Stomach (tissue), 19 donors: ENCODE measurements around the gene PEX13. TPM values are rescaled to one million over a fixed set of nuclear protein-coding genes. Genes with fewer than 3 reads are reported as not detected.

Experiments used
- DNase-seq, 2 donors: peaks; one replicate each; pipeline versions ENCODE4 v3.0.0 to v3.0.0-alpha.2; 2013 to 2019
- H3K27ac ChIP-seq, 5 donors: fragments of 200-600 bp in 4 of 5; sonication (generic) in 4 of 5; one replicate each; pipeline ENCODE4 v1.5.1; 2013 to 2019; ENCODE audit warnings: mild to moderate bottlenecking in 1 of 5, moderate library complexity in 1 of 5
- H3K27me3 ChIP-seq, 3 donors: fragments of 200-600 bp; sonication (generic); one replicate each; pipeline ENCODE4 v1.5.1; 2017 to 2019; ENCODE audit warnings: mixed run types in 1 of 3
- H3K36me3 ChIP-seq, 4 donors: fragments of 200-600 bp; sonication (generic); 1 replicate in 3 of 4; 2 replicates in 1 of 4; pipeline ENCODE4 v1.5.1; 2016 to 2019
- H3K4me1 ChIP-seq, 4 donors: fragments of 200-600 bp; sonication (generic); one replicate each; pipeline ENCODE4 v1.5.1; 2016 to 2019
- H3K4me3 ChIP-seq, 4 donors: fragments of 200-600 bp; sonication (generic) in 3 of 4; one replicate each; pipeline ENCODE4 v1.5.1; 2016 to 2019; ENCODE audit warnings: mild to moderate bottlenecking in 1 of 4
- H3K9me3 ChIP-seq, 4 donors: fragments of 200-600 bp; sonication (generic); one replicate each; pipeline ENCODE4 v1.5.1; 2016 to 2019
- CTCF ChIP-seq, 7 experiments: fragments of 450-650 bp in 4 of 7; fragments of 200-600 bp in 3 of 7; sonication (generic) in 3 of 7; IDR thresholded peaks; one replicate each; pipeline ENCODE4 v1.5.1; 2016 to 2019; ENCODE audit warnings: antibody characterized with exemption in 7 of 7, control low read depth in 2 of 7, mild to moderate bottlenecking in 1 of 7
- EP300 ChIP-seq: sonication (generic); formaldehyde crosslinking; IDR thresholded peaks from one replicate; pipeline ENCODE4 v1.6.1; 2017; ENCODE audit warnings: antibody characterized with exemption
- POLR2A ChIP-seq, 4 donors: fragments of 450-650 bp; IDR thresholded peaks; one replicate each; pipeline ENCODE4 v1.6.1; 2016; ENCODE audit warnings: antibody characterized with exemption in 4 of 4, control low read depth in 2 of 4, mild to moderate bottlenecking in 1 of 4, moderate library complexity in 1 of 4
- POLR2AphosphoS5 ChIP-seq, 3 donors: sonication (generic); formaldehyde crosslinking; IDR thresholded peaks; one replicate each; pipeline ENCODE4 v1.6.1; 2016; ENCODE audit warnings: antibody characterized with exemption in 3 of 3
- WGBS, 5 donors: extraction: QIAGEN DNeasy Blood & Tissue Kit in 3 of 5; methylation state at CpG; one replicate each; pipeline versions ENCODE4 v1.1.5 to v1.1.7; 2013 to 2018; 5-methylcytosine and 5-hydroxymethylcytosine counted together
- intact Hi-C: fragments of 100-400 bp; cut with DNase I; formaldehyde crosslinking; loops from one replicate; pipeline ENCODE4 v1.15.1; 2023; ENCODE audit warnings: low total_unique reads
- long read RNA-seq, 10 donors: transcript quantifications; one replicate each; lab custom pipeline, GENCODE V29; 2026
- polyA plus RNA-seq, 3 donors: library from polyadenylated mRNA; stranded (reverse); fragments of 200-250 nt; gene quantifications; one replicate each; pipeline ENCODE4 v1.2.3, GENCODE V29; 2013
- total RNA-seq, 5 donors: library from RNA; depleted of rRNA; stranded (reverse); fragments of >200 nt; gene quantifications; one replicate each; pipeline versions ENCODE4 v1.1.0 to v1.2.3, GENCODE V29; 2014 to 2016
- donor health status: healthy with polysubstance abuse.
- donor health status: Bipolar disorder and iron deficiency.
- donor health status: healthy.

PEX13 gene
- 10 to 100 TPM in 4 of 5 donors, 1 to 10 TPM in 1; 9.3 to 56.0 (median 21.4) TPM for total RNA-seq
- 1 to 10 TPM; 7.9 to 9.5 (median 8.1) TPM for polyA plus RNA-seq
- long read RNA-seq, donor 1, full-length matches to known transcripts = 1 of 1 reads
- long read RNA-seq, donor 1, partial matches to known transcripts = 0 of 1 reads
- long read RNA-seq, donor 1, other reads (novel, unspliced or antisense) = 0 of 1 reads
- long read RNA-seq, donor 2, full-length matches to known transcripts = 8 of 8 reads
- long read RNA-seq, donor 2, partial matches to known transcripts = 0 of 8 reads
- long read RNA-seq, donor 2, other reads (novel, unspliced or antisense) = 0 of 8 reads
- long read RNA-seq, donor 3, full-length matches to known transcripts = 4 of 4 reads
- long read RNA-seq, donor 3, partial matches to known transcripts = 0 of 4 reads
- long read RNA-seq, donor 3, other reads (novel, unspliced or antisense) = 0 of 4 reads
- long read RNA-seq, donor 4, full-length matches to known transcripts = 1 of 1 reads
- long read RNA-seq, donor 4, partial matches to known transcripts = 0 of 1 reads
- long read RNA-seq, donor 4, other reads (novel, unspliced or antisense) = 0 of 1 reads
- long read RNA-seq, donor 5, full-length matches to known transcripts = 7 of 7 reads
- long read RNA-seq, donor 5, partial matches to known transcripts = 0 of 7 reads
- long read RNA-seq, donor 5, other reads (novel, unspliced or antisense) = 0 of 7 reads
- long read RNA-seq, donor 6 = 0 reads
- long read RNA-seq, donor 7, full-length matches to known transcripts = 7 of 7 reads
- long read RNA-seq, donor 7, partial matches to known transcripts = 0 of 7 reads
- long read RNA-seq, donor 7, other reads (novel, unspliced or antisense) = 0 of 7 reads
- long read RNA-seq, donor 8, full-length matches to known transcripts = 6 of 11 reads
- long read RNA-seq, donor 8, partial matches to known transcripts = 5 of 11 reads
- long read RNA-seq, donor 8, other reads (novel, unspliced or antisense) = 0 of 11 reads
- long read RNA-seq, donor 9, partial matches to known transcripts = 0 of 2 reads
- long read RNA-seq, donor 9, other reads (novel, unspliced or antisense) = 0 of 2 reads
- long read RNA-seq, donor 10, full-length matches to known transcripts = 1 of 1 reads
- long read RNA-seq, donor 10, partial matches to known transcripts = 0 of 1 reads
- long read RNA-seq, donor 10, other reads (novel, unspliced or antisense) = 0 of 1 reads

GRCh38 chr2:61017556-61018317, at the start of gene PEX13, which contains the start of gene PUS10:
Gene PEX13 (plus strand): TSS chr2:61017720. CDS start chr2:61017760, 40 bp downstream.
Gene PUS10 (minus strand): TSS chr2:61018255. CDS start chr2:61011890, 6,365 bp downstream.
- Histone ChIP-seq H3K36me3 (peaks cover 2 to 21% (median 15%) of the 10 kb centered on the region in 4 donors), H3K4me1 (peaks cover 7 to 61% (median 37%) of the 10 kb centered on the region in 4 donors), H3K9me3 (no peaks in the 10 kb centered on the region), H3K4me3 (peak within 1 kb of the TSS; percentile 75 to 96 (median 93)), H3K27ac (peak within 1 kb of the TSS; percentile 91 to 95 (median 94)), H3K27me3 (no peaks in the 10 kb centered on the region)
- DNase-seq = peak; percentile 80 to 93
- 0 to 1% (median 0%) methylated on average over 23 to 39 of the region's 39 CpGs for WGBS, 5 donors
- TF ChIP-seq CTCF (IDR thresholded peaks at IDR 0.05) (no peak), POLR2AphosphoS5 (IDR thresholded peaks at IDR 0.05) (peak in 1 of 3 donors; percentile 65), EP300 (no peak), POLR2A (IDR thresholded peaks at IDR 0.05) (peak in 2 of 4 donors; percentile 11 to 29)
- intact Hi-C loops = no loop called here

- TF ChIP-seq POLR2A (IDR thresholded peaks at IDR 0.05) = no peak
- no peak for TF ChIP-seq POLR2AphosphoS5 (IDR thresholded peaks at IDR 0.05)
- no peak for TF ChIP-seq EP300
- no peak for TF ChIP-seq CTCF (IDR thresholded peaks at IDR 0.05)
- intact Hi-C loops = no loop called here
- 92 to 96% (median 95%) methylated on average over 26 to 32 of the region's 32 CpGs for whole genome bisulfite sequencing, 5 donors
Measured at GRCh38 chr2:60972889-60973656, 44.4 kb upstream of the PEX13 start.

GRCh38 chr2:60973705-60974104, 43.8 kb upstream of the PEX13 start:
- no peaks in the 10 kb centered on the region for H3K27me3 ChIP-seq
- 77 to 93% (median 85%) methylated on average over 4 to 5 of the region's 5 CpGs for WGBS, 5 donors
- H3K36me3 ChIP-seq = peaks cover 0 to 5% (median 0%) of the 10 kb centered on the region in 4 donors
- no peak overlapping the region for H3K27ac ChIP-seq
- no peak overlapping the region for H3K4me3 ChIP-seq
- no peaks in the 10 kb centered on the region for H3K9me3 ChIP-seq
- H3K4me1 ChIP-seq = peaks cover 0 to 7% (median 0%) of the 10 kb centered on the region in 4 donors
- no peak for DNase-seq
- intact Hi-C loops = no loop called here
- TF ChIP-seq EP300 (no peak), CTCF (IDR thresholded peaks at IDR 0.05) (no peak), POLR2AphosphoS5 (IDR thresholded peaks at IDR 0.05) (no peak), POLR2A (IDR thresholded peaks at IDR 0.05) (no peak)

More at GRCh38 chr2:60972889-60973656, 44.4 kb upstream of the PEX13 start:
- DNase-seq = no peak
- H3K27me3 ChIP-seq = no peaks in the 10 kb centered on the region
- no peaks in the 10 kb centered on the region for H3K9me3 ChIP-seq
- peaks cover 0 to 7% (median 0%) of the 10 kb centered on the region in 4 donors for H3K4me1 ChIP-seq
- H3K36me3 ChIP-seq = peaks cover 0 to 5% (median 0%) of the 10 kb centered on the region in 4 donors
- no peak overlapping the region for H3K4me3 ChIP-seq
- no peak overlapping the region for H3K27ac ChIP-seq
